SK-N-SH treated with all-trans-retinoic acid at 6 μM for 48 hours (cell line): Measurements from ENCODE around the gene SCYGR2.

Experiments
- ARNTL ChIP-seq: fragments of 450-650 bp; formaldehyde crosslinking; IDR thresholded peaks from 2 replicates; pipeline ENCODE4 v1.5.0; 2020; ENCODE audit warnings: low read depth, mild to moderate bottlenecking, moderate library complexity, borderline replicate concordance
- ESRRG ChIP-seq: fragments of 250-450 bp; sonication (Bioruptor Pico); IDR thresholded peaks from 2 replicates; pipeline ENCODE4 v1.6.1; 2021; ENCODE audit warnings: mild to moderate bottlenecking
- GLIS3 ChIP-seq: fragments of 250-450 bp; sonication (Bioruptor Pico); IDR thresholded peaks from 2 replicates; pipeline ENCODE4 v1.5.0; 2020; ENCODE audit warnings: mild to moderate bottlenecking, moderate library complexity
- ISL1 ChIP-seq: fragments of 250-450 bp; sonication (Bioruptor Pico); IDR thresholded peaks from 2 replicates; pipeline ENCODE4 v2.1.2; 2022; ENCODE audit warnings: mild to moderate bottlenecking, moderate library complexity
- RARB ChIP-seq: fragments of 250-450 bp; sonication (Bioruptor Pico); IDR thresholded peaks from 2 replicates; pipeline ENCODE4 v1.8.0; 2021; ENCODE audit warnings: mild to moderate bottlenecking, moderate library complexity
- TOX ChIP-seq: fragments of 250-450 bp; sonication (Bioruptor Pico); IDR thresholded peaks from 2 replicates; pipeline ENCODE4 v1.8.0; 2021; ENCODE audit warnings: mild to moderate bottlenecking, moderate library complexity, borderline replicate concordance
- ZC3H10 ChIP-seq: fragments of 250-450 bp; sonication (Bioruptor Pico); IDR thresholded peaks from 2 replicates; pipeline ENCODE4 v1.5.1; 2021; ENCODE audit warnings: mild to moderate bottlenecking, moderate library complexity
- ZFP3 ChIP-seq: fragments of 250-450 bp; sonication (Bioruptor Pico); IDR thresholded peaks from 2 replicates; pipeline ENCODE4 v1.5.0; 2020; ENCODE audit warnings: mild to moderate bottlenecking, moderate library complexity
- TF ChIP-seq, protein P1 (sequence below): fragments of 250-450 bp; sonication (Bioruptor Pico); IDR thresholded peaks from 2 replicates; pipeline ENCODE4 v1.5.1; 2020; ENCODE audit warnings: low read depth, mild to moderate bottlenecking, moderate library complexity
- TF ChIP-seq, protein P2 (sequence below): fragments of 250-450 bp; sonication (Bioruptor Pico); IDR thresholded peaks from 2 replicates; pipeline ENCODE4 v1.5.0; 2020; ENCODE audit warnings: mild to moderate bottlenecking, moderate library complexity
- TF ChIP-seq, protein P3 (sequence below): fragments of 250-450 bp; sonication (Bioruptor Pico); IDR thresholded peaks from 2 replicates; pipeline ENCODE4 v1.8.0; 2020; ENCODE audit warnings: mild to moderate bottlenecking, moderate library complexity, borderline replicate concordance
- TF ChIP-seq, protein P4 (sequence below): fragments of 250-450 bp; sonication (Bioruptor Pico); IDR thresholded peaks from 2 replicates; pipeline ENCODE4 v1.5.1; 2021; ENCODE audit warnings: mild to moderate bottlenecking, moderate library complexity
- TF ChIP-seq, protein P5 (sequence below): fragments of 250-450 bp; sonication (Bioruptor Pico); IDR thresholded peaks from 2 replicates; pipeline ENCODE4 v1.8.0; 2021; ENCODE audit warnings: low read depth, mild to moderate bottlenecking, moderate library complexity, borderline replicate concordance

DNA sequence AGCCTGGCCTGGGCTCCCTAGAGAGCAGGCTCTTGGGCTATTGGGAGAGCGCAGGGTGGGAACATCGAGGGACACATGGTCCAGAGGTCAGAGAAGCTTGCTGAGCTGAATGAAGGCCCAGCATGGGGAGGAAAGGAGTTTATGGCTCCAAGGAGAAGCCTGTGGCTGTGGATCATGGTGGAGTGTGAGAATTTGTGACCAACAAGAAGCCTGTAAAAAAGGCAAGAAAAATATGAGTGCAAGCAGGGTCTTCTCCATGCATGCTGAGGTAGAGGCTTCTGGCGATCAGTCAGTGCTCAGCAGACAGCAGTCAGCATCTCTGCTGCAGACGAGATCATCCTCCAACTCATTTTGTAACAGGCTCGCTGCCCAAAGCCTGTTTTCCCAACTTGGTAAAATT is 17.2 kb downstream of the SCYGR2 start:
- TF ChIP-seq TOX (CRISPR knock-in tag) (no peak), ARNTL (CRISPR knock-in tag) (no peak), ESRRG (CRISPR knock-in tag) (no peak), ZC3H10 (CRISPR knock-in tag) (no peak), GLIS3 (no peak), RARB (CRISPR knock-in tag) (no peak), ZFP3 (no peak), ISL1 (CRISPR knock-in tag) (no peak)
- TF ChIP-seq, protein P1, sequence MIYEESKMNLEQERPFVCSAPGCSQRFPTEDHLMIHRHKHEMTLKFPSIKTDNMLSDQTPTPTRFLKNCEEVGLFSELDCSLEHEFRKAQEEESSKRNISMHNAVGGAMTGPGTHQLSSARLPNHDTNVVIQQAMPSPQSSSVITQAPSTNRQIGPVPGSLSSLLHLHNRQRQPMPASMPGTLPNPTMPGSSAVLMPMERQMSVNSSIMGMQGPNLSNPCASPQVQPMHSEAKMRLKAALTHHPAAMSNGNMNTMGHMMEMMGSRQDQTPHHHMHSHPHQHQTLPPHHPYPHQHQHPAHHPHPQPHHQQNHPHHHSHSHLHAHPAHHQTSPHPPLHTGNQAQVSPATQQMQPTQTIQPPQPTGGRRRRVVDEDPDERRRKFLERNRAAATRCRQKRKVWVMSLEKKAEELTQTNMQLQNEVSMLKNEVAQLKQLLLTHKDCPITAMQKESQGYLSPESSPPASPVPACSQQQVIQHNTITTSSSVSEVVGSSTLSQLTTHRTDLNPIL (CRISPR knock-in tag), result no peak
- TF ChIP-seq, protein P2, sequence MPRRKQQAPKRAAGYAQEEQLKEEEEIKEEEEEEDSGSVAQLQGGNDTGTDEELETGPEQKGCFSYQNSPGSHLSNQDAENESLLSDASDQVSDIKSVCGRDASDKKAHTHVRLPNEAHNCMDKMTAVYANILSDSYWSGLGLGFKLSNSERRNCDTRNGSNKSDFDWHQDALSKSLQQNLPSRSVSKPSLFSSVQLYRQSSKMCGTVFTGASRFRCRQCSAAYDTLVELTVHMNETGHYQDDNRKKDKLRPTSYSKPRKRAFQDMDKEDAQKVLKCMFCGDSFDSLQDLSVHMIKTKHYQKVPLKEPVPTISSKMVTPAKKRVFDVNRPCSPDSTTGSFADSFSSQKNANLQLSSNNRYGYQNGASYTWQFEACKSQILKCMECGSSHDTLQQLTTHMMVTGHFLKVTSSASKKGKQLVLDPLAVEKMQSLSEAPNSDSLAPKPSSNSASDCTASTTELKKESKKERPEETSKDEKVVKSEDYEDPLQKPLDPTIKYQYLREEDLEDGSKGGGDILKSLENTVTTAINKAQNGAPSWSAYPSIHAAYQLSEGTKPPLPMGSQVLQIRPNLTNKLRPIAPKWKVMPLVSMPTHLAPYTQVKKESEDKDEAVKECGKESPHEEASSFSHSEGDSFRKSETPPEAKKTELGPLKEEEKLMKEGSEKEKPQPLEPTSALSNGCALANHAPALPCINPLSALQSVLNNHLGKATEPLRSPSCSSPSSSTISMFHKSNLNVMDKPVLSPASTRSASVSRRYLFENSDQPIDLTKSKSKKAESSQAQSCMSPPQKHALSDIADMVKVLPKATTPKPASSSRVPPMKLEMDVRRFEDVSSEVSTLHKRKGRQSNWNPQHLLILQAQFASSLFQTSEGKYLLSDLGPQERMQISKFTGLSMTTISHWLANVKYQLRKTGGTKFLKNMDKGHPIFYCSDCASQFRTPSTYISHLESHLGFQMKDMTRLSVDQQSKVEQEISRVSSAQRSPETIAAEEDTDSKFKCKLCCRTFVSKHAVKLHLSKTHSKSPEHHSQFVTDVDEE (CRISPR knock-in tag), result no peak
- TF ChIP-seq, protein P3, sequence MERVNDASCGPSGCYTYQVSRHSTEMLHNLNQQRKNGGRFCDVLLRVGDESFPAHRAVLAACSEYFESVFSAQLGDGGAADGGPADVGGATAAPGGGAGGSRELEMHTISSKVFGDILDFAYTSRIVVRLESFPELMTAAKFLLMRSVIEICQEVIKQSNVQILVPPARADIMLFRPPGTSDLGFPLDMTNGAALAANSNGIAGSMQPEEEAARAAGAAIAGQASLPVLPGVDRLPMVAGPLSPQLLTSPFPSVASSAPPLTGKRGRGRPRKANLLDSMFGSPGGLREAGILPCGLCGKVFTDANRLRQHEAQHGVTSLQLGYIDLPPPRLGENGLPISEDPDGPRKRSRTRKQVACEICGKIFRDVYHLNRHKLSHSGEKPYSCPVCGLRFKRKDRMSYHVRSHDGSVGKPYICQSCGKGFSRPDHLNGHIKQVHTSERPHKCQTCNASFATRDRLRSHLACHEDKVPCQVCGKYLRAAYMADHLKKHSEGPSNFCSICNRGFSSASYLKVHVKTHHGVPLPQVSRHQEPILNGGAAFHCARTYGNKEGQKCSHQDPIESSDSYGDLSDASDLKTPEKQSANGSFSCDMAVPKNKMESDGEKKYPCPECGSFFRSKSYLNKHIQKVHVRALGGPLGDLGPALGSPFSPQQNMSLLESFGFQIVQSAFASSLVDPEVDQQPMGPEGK (CRISPR knock-in tag), result no peak
- TF ChIP-seq, protein P4, sequence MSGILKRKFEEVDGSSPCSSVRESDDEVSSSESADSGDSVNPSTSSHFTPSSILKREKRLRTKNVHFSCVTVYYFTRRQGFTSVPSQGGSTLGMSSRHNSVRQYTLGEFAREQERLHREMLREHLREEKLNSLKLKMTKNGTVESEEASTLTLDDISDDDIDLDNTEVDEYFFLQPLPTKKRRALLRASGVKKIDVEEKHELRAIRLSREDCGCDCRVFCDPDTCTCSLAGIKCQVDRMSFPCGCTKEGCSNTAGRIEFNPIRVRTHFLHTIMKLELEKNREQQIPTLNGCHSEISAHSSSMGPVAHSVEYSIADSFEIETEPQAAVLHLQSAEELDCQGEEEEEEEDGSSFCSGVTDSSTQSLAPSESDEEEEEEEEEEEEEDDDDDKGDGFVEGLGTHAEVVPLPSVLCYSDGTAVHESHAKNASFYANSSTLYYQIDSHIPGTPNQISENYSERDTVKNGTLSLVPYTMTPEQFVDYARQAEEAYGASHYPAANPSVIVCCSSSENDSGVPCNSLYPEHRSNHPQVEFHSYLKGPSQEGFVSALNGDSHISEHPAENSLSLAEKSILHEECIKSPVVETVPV (CRISPR knock-in tag), result no peak
- TF ChIP-seq, protein P5, sequence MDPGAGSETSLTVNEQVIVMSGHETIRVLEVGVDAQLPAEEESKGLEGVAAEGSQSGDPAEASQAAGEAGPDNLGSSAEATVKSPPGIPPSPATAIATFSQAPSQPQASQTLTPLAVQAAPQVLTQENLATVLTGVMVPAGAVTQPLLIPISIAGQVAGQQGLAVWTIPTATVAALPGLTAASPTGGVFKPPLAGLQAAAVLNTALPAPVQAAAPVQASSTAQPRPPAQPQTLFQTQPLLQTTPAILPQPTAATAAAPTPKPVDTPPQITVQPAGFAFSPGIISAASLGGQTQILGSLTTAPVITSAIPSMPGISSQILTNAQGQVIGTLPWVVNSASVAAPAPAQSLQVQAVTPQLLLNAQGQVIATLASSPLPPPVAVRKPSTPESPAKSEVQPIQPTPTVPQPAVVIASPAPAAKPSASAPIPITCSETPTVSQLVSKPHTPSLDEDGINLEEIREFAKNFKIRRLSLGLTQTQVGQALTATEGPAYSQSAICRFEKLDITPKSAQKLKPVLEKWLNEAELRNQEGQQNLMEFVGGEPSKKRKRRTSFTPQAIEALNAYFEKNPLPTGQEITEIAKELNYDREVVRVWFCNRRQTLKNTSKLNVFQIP (CRISPR knock-in tag), result no peak
